Non-pigmented ciliary epithelial cell (primary cell): ENCODE measurements around the gene ADRM1.
A peak's percentile ranks its signal among the peaks of the same experiment; 100 is the strongest.

Experiments used
- DNase-seq: peaks from one replicate; pipeline ENCODE4 v3.0.0-alpha.2; 2010; ENCODE audit warnings: low read depth

Gene ADRM1

DNA sequence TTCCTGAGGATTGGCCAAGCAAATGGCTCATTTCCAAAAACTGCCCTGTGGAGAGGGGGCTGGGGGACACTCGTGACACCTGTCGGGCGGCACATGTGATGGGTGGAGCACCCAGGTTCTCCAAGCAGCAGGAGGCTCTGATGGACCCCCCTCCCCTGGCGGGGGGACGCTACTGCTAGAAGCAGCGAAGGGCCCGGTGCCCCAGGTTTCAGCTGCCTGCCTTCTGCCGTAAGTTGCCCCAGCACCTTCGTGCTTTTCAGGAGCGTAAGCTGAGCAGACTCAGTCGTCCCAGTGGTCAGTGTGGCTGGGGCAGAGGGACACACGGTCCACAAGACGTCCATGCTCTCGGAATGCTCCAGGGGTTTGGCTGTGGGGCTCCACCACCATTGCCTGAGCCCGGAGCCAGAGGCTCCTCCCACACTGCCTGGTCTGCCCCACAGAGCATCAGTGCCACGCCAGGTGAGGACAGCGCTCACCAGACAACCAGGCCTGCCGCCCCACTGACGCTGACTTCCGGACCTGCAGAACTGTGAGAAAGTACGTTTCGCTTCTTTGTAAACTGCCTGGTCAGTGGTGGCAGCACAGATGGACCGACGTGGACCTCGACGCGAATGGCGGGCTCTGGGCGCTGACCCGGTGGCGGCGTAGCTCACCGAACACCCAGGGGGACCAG is 4.1 kb upstream of the ADRM1 start:
- no peak for DNase-seq

- no peak for DNase-seq
Observed at GRCh38 chr20:62299666-62300236, 3.0 kb upstream of the ADRM1 start.

DNA sequence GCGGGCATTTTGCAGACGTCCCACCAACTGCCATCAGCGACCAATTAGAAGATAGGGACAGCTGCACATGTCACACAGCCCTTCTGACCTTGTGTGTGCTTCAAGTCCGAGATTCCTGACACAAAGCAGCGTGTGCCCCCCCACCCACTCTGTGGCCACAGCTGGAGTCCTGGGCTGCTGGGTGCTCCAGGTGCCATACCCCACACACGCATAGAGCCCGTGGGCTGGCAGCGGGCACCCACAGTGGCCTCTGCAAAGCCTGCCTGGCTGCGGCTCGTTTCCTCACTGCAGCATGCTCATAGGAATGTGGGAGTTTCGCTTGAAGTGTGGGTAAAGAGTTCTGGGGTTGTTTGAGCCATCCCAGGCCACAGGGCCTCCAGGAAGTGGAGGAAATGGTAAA is 2.5 kb upstream of the ADRM1 start:
- DNase-seq, result no peak

- DNase-seq, result no peak
Observed at GRCh38 chr20:62301111-62301668, 1.6 kb upstream of the ADRM1 start.

DNA sequence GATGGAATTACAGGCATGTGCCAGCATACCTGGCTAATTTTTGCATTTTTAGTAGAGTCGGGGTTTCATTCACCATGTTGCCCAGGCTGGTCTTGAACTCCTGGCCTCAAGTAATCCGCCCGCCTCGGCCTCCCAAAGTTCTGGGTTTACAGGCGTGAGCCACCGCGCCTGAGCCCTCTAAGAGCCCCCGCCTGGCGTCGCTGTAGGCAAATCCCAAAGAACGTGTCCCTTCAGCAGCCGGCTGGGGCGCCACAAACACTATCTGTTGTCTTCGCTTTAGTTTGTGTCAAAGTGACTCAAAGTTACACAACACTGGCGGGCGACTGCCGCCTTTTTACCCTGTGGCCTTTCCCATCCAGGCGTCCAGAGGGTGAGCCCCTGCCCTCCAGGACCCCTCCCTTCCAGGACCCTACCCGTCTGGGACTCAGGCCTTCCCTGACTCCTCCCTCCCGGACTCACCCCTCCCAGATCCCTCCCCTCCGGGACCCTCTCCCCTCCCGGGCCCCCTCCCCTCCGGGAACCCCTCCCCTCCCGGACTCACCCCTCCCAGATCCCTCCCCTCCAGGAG is 940 bp upstream of the ADRM1 start:
- DNase-seq, result peak; percentile 68

DNA sequence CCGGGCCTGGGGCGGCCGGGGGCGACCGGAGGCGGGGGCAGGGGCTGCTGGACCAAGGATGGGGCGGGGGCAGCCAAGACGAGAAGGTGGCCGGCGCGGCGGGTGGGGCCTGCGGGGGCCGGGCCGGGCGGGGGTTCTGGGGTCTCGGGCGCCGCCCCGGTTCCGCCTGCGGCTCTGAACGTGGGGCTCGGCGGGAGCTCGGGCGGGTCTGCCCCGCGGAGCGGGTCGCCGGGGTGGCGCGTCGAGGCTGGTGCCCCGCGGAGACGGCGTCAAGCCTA is 204 bp downstream of the ADRM1 start:
- no peak for DNase-seq

GRCh38 chr20:62303340-62304226 is 786 bp downstream of the ADRM1 start:
- no peak for DNase-seq

DNA sequence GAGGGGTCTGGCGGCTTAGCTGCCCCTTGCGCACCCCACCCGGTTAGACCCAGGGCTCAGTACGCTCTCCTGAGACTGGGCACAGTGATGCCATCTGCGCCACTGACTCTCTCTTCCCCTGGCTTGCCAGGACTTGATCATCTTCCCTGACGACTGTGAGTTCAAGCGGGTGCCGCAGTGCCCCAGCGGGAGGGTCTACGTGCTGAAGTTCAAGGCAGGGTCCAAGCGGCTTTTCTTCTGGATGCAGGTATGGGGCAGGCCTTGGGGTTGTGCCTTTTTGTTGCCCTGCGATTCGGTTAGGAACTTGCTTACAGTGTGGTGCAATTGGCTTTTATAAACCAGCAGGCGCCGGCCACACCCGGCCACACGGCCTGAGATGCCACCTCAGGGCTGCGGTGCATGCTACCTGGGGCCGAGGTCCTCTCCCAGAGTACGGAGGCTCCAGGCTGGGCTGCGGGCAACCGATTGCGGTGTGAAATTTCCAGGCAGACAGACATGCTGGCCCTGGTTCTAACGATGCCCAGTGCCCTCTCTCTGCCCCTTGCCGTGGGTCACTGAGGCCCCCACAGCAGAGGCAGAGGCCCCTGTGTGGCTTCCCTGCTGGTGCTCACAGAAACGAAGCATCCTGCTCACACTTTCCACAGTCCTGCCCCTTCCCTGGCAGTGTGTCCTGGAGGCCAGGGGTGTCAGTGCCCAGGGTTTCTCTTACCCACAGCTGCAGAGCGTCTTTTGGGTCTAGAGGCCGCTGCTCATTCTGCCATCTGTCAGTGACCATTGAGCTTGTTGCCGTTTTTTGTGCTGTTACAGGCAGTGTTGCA is 1.7 kb downstream of the ADRM1 start:
- no peak for DNase-seq

DNA sequence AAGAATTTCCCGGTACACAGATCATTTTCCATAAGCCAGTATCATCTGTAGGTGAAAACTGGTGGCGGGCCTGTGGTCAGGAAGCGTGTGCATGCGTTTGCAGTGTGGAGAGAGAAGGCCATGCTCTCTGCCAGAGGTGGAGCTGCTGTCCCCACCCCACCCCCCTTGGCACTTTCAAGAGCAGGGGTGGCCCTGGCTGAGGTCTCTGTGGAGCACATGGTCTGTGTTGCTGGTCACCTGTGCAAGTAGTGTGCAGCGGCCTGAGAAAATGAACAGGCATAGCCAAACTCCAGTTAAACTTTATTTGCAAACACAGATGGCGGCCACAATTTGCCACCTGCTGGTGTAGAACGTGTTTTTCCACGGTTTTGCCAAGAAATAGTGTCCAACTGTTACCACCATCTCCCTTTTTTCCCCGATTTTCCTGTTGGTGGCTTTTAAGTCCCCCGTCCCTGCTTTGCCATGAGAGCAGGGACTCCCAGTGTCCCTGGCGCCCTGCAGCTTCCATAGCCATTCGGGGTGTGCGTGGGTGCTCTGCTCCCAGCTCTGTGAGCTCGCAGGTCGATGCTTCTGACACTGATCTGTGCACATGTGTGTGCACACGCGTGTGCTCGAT is 2.5 kb downstream of the ADRM1 start:
- DNase-seq, result no peak

- DNase-seq, result no peak
Observed at GRCh38 chr20:62305765-62306413, 3.1 kb downstream of the ADRM1 start.

DNA sequence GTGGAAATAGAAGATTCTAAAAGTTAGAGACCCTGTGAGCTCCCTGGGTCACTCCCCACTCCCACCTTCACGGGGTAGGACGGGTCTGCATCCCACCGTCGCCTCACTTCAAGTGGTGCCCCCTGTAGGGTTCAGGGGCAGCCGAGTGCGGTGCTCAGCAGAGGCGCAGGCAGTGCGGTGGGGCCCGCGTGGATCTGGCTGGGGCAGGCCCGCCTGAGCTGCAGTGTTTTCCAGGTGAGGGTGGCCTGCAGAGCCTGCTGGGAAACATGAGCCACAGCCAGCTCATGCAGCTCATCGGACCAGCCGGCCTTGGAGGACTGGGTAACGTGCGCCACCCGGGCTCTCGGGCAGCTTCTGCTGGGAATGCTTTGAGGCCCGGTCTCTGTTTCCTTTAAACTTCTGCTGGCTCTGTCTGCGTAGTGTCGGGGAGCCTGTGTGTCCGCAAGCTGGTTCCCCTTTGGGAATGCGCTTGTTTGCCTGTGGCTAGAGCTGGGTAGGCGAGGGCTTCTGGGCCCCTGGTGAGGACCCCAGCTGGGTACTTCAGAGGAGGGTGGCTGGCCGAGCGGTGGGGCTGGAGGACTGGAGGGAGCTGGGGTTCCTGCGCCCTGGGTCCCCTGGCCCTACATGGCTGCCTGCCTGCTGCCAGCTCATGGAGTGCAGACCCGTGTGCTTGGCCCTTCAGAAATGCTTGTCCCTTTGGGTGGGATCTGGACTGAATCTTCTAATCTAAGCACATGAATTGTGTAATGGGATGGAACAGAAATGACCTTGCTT is 3.8 kb downstream of the ADRM1 start:
- DNase-seq, result no peak

DNA sequence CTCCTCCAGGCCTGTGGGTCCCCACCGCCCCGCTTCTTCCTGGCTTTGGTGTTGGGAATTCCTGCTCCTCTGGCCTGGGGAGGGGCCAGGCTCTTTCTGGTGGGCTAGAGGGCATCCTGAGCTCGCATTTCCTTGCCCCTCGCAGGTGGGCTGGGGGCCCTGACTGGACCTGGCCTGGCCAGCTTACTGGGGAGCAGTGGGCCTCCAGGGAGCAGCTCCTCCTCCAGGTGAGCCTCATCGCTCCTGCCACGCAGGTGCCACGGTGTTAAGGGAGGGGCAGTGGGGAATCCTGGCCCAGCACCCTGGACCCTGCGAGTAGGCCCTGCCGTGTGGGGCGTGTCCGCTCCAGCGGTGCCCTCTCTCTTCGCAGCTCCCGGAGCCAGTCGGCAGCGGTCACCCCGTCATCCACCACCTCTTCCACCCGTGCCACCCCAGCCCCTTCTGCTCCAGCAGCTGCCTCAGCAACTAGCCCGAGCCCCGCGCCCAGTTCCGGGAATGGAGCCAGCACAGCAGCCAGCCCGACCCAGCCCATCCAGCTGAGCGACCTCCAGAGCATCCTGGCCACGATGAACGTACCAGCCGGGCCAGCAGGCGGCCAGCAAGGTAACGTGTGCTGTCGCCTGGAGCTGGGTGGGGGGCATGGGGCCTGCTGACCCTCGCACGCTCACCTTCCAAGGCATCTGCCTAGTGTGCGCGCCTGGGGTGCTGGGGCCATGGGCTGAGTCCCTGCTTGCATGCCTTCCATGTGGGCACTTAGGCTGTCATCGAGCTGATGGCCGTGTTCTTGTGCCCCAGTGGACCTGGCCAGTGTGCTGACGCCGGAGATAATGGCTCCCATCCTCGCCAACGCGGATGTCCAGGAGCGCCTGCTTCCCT is 4.7 kb downstream of the ADRM1 start:
- DNase-seq, result no peak

DNA sequence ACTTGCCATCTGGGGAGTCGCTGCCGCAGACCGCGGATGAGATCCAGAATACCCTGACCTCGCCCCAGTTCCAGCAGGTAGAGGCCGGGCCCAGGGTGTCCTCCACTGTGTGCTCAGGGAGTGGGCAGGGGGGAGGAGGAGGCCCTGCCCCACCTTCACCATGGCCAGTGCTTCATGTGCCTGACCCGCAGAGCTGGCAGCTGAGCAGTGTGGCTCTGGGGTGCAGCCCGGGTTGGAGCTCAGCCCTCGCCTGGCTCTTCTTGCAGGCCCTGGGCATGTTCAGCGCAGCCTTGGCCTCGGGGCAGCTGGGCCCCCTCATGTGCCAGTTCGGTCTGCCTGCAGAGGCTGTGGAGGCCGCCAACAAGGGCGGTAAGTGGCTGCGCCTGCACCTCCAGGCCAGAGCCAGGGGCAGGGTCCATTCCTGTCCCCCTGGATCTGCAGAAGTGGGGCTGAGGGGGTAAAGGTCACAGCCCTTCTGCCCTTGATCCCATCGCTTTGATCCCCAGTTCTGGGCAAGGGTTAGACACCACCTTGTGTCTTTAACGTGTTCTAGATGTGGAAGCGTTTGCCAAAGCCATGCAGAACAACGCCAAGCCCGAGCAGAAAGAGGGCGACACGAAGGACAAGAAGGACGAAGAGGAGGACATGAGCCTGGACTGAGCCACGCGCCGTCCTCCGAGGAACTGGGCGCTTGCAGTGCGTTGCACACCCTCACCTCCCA is 5.5 kb downstream of the ADRM1 start:
- DNase-seq, result no peak

- no peak for DNase-seq
Observed at GRCh38 chr20:62309198-62309944, 6.6 kb downstream of the ADRM1 start.

GRCh38 chr20:62309947-62310756 is 7.4 kb downstream of the ADRM1 start:
- DNase-seq, result no peak

DNA sequence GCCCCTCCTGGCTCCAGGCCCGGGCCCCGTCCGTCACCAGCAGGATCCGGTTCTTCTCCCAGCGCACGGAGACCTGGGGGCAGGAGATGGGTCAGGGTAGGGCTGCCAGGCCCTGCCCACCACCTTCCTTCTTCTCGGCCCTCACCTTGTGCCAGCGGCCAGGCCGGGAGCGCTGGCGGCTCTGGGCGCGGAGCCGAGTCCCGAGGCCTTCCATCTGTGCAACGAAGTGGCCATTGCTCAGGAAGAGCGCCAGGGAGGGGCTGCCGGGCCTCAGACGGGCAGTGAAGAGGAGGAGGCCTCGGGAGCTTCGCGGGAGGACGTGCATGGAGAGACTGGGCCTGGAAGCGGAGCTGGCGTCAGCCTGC is 7.9 kb downstream of the ADRM1 start:
- no peak for DNase-seq

DNA sequence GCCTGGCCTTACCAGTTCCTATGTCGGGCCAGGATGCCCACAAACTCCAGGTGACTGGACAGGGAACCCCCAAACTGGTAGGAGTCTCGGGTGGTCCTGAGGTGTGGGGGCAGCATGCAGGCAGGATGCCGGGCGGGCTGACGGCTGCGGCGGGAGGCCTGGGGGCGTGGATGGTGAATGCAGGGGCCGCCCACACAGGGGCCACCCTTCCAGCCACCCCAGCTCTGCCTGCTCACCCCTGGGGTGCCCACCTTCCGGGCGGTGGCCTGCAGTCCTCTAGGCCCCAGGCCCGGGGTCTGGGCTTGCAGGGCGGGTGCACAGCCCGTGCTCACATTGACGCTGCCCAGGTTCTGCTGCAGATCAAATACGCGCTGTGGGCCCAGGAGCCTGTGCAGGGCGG is 8.4 kb downstream of the ADRM1 start:
- DNase-seq, result no peak
